GM19438 (cell line): Measurements from ENCODE around the gene HDLBP.
"Not testable (repeated sequence)": the region's sequence is repeated elsewhere in the genome, so short reads cannot be mapped to it uniquely, and the experiment has no call there.

Source experiments
- ATAC-seq: cut with Tn5 transposase; IDR thresholded peaks from one replicate; pipeline ENCODE4 v1.9.1; 2021; ENCODE audit warnings: low read depth; ENCODE audit not compliant: unreplicated experiment

Gene HDLBP

GRCh38 chr2:241198381-241199279, 116.8 kb downstream of the HDLBP start:
- no peak for ATAC-seq

DNA sequence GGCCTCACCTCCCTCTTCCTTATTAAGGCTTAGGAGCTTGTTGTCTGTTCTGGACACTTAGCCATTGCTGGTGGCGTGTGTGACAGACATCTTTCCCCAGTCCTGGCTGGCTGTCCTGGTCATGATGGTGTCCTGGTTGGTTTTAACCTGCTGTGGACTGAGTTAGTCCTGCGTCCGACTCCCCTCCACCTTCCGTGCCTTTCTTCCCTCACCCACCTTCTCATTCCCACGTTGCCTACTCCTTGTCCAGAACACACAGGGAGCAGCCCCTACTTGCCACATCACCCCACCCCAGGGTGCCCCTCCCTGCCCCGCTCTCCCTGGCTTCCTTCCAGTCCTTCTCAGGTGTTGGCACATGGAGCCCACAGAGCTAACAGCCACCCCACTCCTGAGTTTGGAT, 117.5 kb downstream of the HDLBP start:
- ATAC-seq = no peak

GRCh38 chr2:241197246-241197645, 118.2 kb downstream of the HDLBP start:
- ATAC-seq = not testable (repeated sequence)

- no peak for ATAC-seq
Measured at GRCh38 chr2:241195506-241196130, 119.9 kb downstream of the HDLBP start.

- ATAC-seq = no peak
Measured at GRCh38 chr2:241194811-241195210, 120.7 kb downstream of the HDLBP start.

GRCh38 chr2:241193271-241193670, 122.2 kb downstream of the HDLBP start:
- no peak for ATAC-seq

DNA sequence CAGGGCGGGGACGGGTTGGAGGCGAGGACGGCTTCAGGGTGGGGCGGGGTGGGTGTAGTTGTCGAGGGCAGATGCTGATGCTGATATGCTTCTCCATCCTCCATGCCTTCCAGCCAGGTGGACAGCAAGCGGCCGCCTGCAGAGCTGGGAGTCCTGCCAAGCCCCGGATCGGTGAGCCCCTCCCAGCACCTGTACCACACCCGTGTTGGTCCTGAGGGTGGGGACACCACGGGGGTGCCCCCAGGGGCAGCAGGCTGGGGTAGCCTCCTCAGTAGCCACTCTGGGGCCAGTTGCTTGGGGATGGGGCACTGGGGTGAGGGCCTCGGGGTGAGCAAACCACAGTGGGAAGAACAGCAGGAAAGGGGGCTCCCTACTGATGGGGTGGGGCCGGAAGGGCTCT, 124.4 kb downstream of the HDLBP start:
- no peak for ATAC-seq

DNA sequence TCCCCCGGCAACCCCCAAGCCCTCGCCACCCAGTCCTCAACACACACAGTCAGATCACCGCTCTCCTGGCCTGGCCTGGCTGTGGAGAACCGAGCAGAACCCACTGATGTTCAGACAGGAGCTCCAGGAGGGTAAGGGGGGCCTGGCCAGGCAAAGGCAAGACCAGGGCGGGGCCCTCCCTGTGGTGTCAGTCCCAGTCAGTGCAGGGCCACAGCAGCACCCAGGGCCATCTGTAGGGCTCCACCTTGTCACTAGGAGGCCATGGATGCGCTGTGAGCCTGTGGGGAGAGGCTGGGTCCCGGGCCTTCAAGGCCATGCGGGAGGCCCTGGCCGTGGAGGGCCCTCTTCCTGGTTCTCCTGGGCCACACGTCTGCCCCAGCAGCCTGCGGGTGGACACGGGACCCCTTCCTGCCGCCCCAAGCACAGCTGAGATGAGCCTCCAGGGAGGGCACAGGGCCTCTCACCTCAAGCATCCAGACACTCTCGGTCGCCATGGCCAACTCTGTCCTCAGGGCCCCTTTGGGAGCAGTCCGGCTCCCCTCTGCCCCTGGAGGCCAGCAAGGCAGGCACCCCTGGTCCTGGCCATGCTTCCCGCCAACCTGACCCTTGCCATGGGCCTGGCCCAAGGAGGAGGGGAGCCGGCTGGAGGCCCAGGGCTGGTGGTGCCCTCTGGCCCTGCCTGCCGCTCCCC, 125.0 kb downstream of the HDLBP start:
- no peak for ATAC-seq

GRCh38 chr2:241189856-241190201, 125.6 kb downstream of the HDLBP start:
- ATAC-seq = no peak

GRCh38 chr2:241189093-241189855, 126.2 kb downstream of the HDLBP start:
- no peak for ATAC-seq

- ATAC-seq = no peak
Measured at GRCh38 chr2:241188361-241189092, 126.9 kb downstream of the HDLBP start, which contains the start of gene ANO7. Gene ANO7, plus strand, starts transcription at chr2:241188677. Its CDS starts 1,387 bp downstream, at chr2:241190064.

DNA sequence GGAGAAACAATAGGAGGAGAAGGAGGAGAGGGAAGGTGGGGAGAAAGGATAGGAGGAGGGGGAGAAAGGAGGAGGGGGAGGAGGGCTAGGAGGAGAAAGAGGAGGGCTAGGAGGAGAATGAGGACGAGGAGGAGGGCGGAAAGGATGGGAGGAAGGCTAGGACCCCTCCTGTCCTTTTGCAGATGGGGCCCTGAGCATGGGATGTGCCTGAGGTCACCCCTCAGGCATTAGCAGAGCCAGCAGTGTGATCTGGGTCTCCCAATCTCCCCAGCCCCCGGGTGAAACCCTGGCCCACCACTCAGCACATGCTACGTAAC, 127.6 kb downstream of the HDLBP start:
- ATAC-seq = no peak

GRCh38 chr2:241187101-241187917, 128.2 kb downstream of the HDLBP start:
- no peak for ATAC-seq

DNA sequence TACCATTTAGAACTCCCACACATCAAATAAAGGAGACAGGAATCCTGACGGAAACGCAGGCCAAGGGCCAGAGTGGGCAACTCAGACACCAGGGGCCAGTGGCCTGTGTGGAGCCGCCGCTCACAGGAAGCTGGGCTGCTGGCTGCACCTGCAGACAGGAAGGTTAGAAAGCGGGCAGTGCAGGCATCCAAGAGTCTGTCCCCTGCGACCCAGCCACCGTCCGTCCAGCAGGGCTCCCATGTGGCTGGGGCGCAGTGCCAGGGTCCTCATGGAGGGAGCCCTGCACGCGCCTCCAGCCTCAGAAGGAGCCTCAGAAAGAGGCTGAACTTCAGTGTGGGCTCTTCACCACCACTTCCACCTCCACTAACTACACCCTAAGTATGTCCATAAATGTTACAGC, 129.5 kb downstream of the HDLBP start:
- no peak for ATAC-seq

DNA sequence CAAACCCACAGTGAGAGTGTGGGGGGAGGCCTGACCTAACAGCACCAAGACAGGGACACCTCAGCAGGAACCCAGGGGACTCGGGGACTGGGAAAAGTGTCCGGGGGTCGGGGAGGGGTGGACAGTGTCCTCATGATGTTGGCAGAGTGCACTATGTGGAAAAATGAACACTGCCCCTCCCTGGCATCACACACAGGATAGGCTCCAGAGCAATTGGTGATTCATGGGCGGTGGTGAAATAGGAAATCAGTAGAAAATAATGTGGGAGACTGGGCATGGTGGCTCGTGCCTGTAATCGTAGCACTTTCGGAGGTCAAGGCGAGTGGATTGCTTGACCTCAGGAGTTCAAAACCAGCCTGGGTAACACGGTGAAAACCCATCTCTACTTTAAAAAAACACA, 130.6 kb downstream of the HDLBP start:
- no peak for ATAC-seq

- ATAC-seq = no peak
Measured at GRCh38 chr2:241183221-241183620, 132.3 kb downstream of the HDLBP start.

GRCh38 chr2:241182531-241183133, 132.8 kb downstream of the HDLBP start:
- ATAC-seq = no peak

- ATAC-seq = no peak
Measured at GRCh38 chr2:241182126-241182525, 133.3 kb downstream of the HDLBP start.

DNA sequence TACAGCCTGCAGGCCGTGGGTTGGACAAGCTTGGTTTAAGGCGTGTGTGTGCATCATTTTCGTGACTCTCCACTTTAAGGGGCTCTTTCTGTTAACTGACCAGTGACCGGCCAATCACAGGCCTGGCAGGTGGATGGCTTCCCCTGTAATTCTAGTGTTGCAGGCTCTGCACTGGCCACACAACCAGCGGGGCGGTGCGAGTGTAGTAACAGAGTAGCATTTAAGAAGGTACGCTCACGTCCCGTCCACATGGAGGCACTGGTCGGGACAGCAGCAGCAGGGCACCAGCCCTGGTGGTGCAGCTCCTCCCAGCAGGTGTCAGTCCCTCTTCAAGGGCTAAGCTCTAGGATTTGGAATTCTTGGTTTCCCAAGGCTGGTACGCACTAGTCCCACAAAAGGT, 135.0 kb downstream of the HDLBP start:
- ATAC-seq = no peak
